ENCODE measurements around the gene TMEM123.

Gene TMEM123

GRCh38 chr11:102452461-102453301, at the start of gene TMEM123:
Gene TMEM123, minus strand, starts transcription at chr11:102452765. Its CDS starts 142 bp downstream, at chr11:102452623.
- DNase-seq (ENCODE audit: low read depth in 2 of 2) = peak; percentile 74 to 82

- no peak for DNase-seq (ENCODE audit: low read depth in 2 of 2)
These were observed 48.3 kb upstream of the TMEM123 start for GRCh38 chr11:102500829-102501228.

GRCh38 chr11:102499931-102500330, 47.4 kb upstream of the TMEM123 start:
- no peak for DNase-seq (ENCODE audit: low read depth in 2 of 2)

GRCh38 chr11:102499151-102499550, 46.6 kb upstream of the TMEM123 start:
- DNase-seq (ENCODE audit: low read depth in 2 of 2) = no peak

GRCh38 chr11:102497061-102497460, 44.5 kb upstream of the TMEM123 start:
- no peak for DNase-seq (ENCODE audit: low read depth in 2 of 2)

- no peak for DNase-seq (ENCODE audit: low read depth in 2 of 2)
These were observed 42.8 kb upstream of the TMEM123 start for GRCh38 chr11:102495161-102496042.

GRCh38 chr11:102494216-102494615, 41.7 kb upstream of the TMEM123 start:
- no peak for DNase-seq (ENCODE audit: low read depth in 2 of 2)

- no peak for DNase-seq (ENCODE audit: low read depth in 2 of 2)
These were observed 41.0 kb upstream of the TMEM123 start for GRCh38 chr11:102493524-102493923.

- no peak for DNase-seq (ENCODE audit: low read depth in 2 of 2)
These were observed 39.4 kb upstream of the TMEM123 start for GRCh38 chr11:102491969-102492368.

GRCh38 chr11:102489186-102490145, 36.9 kb upstream of the TMEM123 start:
- DNase-seq (ENCODE audit: low read depth in 2 of 2) = no peak

GRCh38 chr11:102488208-102488607, 35.6 kb upstream of the TMEM123 start:
- no peak for DNase-seq (ENCODE audit: low read depth in 2 of 2)

- DNase-seq (ENCODE audit: low read depth in 2 of 2) = no peak
These were observed 34.6 kb upstream of the TMEM123 start for GRCh38 chr11:102487214-102487613.

- no peak for DNase-seq (ENCODE audit: low read depth in 2 of 2)
These were observed 34.0 kb upstream of the TMEM123 start for GRCh38 chr11:102486584-102486983.

- no peak for DNase-seq (ENCODE audit: low read depth in 2 of 2)
These were observed 32.6 kb upstream of the TMEM123 start for GRCh38 chr11:102485095-102485722.

GRCh38 chr11:102482433-102482832, 29.9 kb upstream of the TMEM123 start:
- no peak for DNase-seq (ENCODE audit: low read depth in 2 of 2)

GRCh38 chr11:102479733-102480132, 27.2 kb upstream of the TMEM123 start:
- no peak for DNase-seq (ENCODE audit: low read depth in 2 of 2)

- no peak for DNase-seq (ENCODE audit: low read depth in 2 of 2)
These were observed 26.2 kb upstream of the TMEM123 start for GRCh38 chr11:102478673-102479299.

- no peak for DNase-seq (ENCODE audit: low read depth in 2 of 2)
These were observed 24.2 kb upstream of the TMEM123 start for GRCh38 chr11:102476812-102477211.

GRCh38 chr11:102476069-102476468, 23.5 kb upstream of the TMEM123 start:
- DNase-seq (ENCODE audit: low read depth in 2 of 2) = no peak

GRCh38 chr11:102473543-102473942, 21.0 kb upstream of the TMEM123 start:
- no peak for DNase-seq (ENCODE audit: low read depth in 2 of 2)

- no peak for DNase-seq (ENCODE audit: low read depth in 2 of 2)
These were observed 19.6 kb upstream of the TMEM123 start for GRCh38 chr11:102472127-102472526.
